ENCODE measurements around the gene TMEM198.

The TMEM198 gene

DNA sequence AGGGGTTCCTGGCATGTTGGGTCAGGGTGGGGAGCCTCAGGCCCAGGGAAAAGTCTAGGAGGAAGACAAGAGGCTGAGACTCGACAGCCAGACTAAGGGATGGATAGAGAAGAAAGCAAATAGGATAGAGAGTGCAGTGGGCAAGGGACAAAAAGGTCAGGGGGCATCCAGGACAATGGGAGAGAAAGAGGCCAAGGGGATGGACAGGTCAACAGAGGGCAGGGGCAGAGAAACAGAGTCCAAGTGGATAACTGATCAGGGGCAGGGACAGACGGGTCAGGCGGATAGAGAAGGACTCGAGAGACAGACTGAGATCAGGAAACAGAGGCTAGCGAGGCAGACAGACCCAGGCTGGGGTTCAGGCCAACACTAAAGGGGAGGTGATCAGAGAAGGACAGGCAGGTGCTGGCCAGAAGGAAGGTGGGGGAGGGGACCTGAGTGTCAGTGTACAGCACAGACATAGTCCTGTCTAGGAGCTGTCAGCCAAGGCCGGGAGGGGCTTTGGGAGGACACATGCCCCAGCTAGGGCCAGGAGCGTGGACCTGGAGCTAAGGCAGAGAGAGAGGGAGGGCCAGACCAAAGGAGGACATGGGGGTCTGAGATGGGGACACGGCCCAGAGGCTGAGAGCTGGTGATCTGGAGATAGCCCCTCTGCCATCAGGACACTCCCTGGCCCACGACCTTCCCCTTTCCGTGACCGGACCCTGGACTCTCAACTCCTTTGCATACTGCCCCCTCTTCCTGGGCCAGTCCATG is 17.3 kb upstream of the TMEM198 start:
- DNase-seq: no peak

- DNase-seq: no peak
Observed at GRCh38 chr2:219527076-219527394, 16.8 kb upstream of the TMEM198 start.

DNA sequence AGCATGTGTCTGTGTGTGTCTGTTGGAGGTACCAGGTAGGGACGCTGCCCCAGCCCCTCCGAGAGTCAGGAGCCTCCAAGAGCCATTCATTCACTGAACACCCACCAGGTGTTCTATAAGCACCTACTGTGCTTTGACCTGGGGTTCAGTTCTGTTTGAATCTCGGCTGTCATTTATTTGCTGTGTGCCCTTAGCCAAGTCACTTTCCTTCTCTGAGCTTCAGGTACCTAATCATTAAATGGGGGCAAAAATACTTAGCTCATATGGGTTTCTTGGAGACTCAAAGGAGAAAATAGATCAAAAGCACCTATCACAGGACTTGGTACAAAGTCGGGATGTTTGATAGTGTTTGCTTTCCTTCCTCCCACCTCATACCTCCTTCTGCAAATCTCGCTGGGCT is 16.4 kb upstream of the TMEM198 start:
- DNase-seq: no peak

DNA sequence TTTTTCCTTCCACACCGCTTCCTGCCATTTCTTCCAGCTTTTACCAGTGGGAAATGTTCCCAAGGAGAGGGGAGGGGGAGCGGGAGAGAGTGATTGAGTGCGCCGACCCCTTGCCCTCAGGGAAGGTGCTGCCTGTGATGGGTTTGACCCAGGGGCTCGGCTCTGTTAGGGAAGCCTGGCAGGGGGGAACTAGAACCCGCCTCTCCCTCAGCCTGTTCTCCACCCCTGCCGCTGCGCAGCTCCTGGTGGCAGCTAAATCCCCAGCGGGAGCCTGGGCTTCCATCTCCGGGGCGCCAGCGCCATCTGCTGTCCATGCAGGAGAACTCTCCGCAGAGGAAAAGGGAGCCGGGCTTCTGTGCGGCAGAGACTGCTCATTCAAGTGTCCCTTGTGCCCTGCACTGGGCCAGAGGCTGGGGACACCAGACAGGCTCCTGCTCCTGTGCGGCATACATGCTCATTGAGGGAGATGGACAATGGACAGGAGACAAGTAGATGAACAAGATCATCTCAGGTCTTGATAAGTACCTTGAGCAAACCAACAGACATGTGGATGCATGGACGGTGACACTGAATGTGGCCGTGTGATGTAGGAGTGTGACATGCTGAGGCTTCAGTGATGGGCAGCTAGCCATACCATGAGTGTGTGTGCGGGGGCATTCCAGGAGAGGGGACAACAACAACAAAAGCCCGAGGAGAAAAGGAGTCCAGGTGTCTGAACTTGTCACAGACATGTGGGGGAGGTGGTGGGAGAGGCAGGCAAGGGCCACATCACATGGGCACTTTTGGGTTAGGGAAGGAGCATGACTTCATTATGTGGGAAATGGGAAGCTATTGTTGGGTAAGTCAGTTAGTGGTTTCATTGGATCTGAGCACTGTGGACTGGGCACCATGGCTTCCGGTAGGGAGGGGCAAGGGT is 13.5 kb upstream of the TMEM198 start:
- DNase-seq: peak; percentile 90

- no peak for DNase-seq
Observed at GRCh38 chr2:219531639-219532377, 12.0 kb upstream of the TMEM198 start.

GRCh38 chr2:219532378-219532649 is 11.5 kb upstream of the TMEM198 start:
- DNase-seq: no peak

- DNase-seq: no peak
Observed at GRCh38 chr2:219533930-219534661, 9.7 kb upstream of the TMEM198 start.

GRCh38 chr2:219536425-219536824 is 7.4 kb upstream of the TMEM198 start:
- DNase-seq: no peak

- DNase-seq: no peak
Observed at GRCh38 chr2:219536967-219537366, 6.9 kb upstream of the TMEM198 start.

GRCh38 chr2:219537657-219538488 is 6.0 kb upstream of the TMEM198 start:
- DNase-seq: no peak

GRCh38 chr2:219538504-219538951 is 5.3 kb upstream of the TMEM198 start:
- DNase-seq: no peak

DNA sequence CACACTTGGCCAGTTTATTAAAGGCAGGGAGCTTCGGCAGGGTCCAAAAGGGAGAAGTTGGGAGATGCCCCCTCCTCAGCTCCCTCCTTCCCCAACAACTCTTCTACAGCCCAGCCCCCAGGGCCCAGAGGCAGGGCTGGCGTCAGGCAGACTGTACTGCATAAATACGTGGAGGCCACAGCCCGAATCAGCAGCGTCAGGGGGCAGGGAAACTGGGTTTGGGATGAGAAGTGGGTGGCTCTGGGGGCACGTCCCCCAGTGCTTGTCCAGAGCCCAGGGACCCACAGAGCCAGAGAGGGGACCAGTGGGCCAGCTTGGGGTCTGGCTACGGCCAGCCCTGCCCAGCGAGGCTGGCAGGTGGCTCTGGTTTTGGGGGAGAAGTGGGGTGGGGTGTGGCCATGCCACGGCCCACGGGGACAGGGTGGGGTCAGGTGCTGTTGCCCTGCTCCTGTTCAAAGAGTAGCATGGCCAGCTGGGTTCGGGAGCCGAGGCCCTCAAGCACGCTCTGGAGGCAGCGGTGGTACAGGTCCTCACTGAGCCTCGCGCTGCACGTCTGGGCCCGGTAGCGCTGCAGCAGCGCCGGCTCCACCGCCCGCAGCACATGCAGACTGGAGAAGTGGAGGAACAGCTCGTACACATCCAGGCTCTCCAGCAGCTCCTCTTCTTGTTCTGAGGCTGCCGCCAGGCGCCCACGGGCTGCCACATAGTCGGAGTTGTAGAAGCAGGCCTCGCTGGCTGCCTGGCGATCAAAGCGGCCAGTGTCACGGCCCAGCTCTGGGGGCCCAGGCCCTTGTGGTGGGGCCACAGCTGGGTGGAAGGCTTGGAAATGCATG is 4.7 kb upstream of the TMEM198 start:
- no peak for DNase-seq

DNA sequence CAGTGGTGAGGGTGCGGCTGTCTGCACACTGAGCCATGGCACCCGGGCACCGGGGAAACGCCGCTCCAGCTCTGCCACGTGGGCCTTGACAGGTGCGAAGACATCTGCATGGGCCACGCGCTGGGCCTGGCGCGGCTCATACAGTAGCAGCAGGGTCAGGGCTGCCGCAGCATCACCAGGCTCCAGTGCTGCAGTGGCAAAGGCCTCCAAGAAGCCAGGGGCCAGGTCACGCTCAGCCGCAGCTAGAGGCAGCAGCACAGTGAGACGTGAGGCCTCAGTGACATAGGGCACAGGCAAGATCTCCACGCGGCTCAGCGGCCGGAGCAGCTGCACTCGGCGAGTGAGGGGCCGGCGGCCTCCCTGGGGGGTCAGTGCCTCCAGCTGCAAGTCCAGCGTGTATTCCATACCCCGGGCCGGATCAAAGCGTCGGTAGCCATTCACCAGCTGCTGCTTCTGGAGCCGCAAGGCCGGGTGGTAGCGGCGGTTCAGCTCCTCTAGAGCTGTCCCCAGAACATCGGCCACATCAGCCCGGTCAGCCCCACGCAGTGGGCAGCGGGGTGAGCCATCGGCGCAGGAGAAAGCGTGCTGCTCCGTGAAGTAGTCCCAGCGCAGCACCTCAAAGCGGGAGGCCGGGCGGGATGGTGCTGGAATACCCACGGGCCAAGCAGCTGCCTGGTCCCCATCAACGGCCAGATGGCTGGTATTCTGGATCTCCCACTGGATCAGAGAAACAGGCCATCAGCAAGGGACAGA is 3.7 kb upstream of the TMEM198 start:
- no peak for DNase-seq

GRCh38 chr2:219540784-219541504 is 2.9 kb upstream of the TMEM198 start:
- no peak for DNase-seq

GRCh38 chr2:219541611-219542180 is 2.1 kb upstream of the TMEM198 start:
- DNase-seq: peak; percentile 92

GRCh38 chr2:219542931-219543595 is 765 bp upstream of the TMEM198 start:
- no peak for DNase-seq

- DNase-seq: no peak
Observed at GRCh38 chr2:219544567-219544966, 739 bp downstream of the TMEM198 start.

DNA sequence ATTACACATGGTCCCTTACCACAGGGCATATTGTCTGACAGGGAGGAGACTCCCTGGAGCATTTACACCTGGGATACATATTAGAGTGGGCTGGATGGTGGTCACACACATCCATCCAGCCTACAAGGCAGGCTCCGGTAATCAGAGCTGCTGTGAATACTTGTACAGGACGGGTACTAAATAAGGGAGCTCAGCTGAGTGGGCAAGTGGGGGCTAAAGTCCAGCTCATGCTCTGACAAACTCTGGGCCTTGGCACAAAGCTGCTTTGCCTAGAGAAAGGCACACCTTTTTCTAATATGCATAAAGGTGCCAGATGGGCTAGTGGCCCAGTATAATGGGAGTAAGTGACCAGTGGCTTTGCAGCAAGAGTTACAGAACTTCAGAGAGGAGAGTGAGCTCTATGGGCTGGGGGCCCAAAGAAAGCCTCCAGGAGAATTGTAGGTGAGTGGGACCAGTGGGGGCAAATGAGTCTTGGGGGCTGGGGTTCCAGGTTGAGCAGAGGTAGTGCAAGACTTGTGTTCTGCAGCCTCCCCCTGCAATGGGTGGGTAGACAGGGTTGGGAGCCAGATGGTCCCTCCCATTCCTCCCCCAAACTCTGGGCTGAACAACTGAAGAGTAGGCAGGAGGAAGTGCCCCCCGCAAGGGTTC is 1.6 kb downstream of the TMEM198 start:
- no peak for DNase-seq
